ENCODE results near the gene TNFSF8.

GRCh38 chr9:114937516-114937915 is 7.1 kb upstream of the TNFSF8 start:
- no peak for TF ChIP-seq GATA2 (IDR thresholded peaks at IDR 0.05; ENCODE audit: low read depth, low read length)
- TF ChIP-seq GATA3 (IDR thresholded peaks at IDR 0.05; ENCODE audit: low read depth, low read length), result no peak

Data from SH-SY5Y (cell line).